GM18868 (cell line): ENCODE data around the gene CSNK2B.

Source experiments
- ATAC-seq: cut with Tn5 transposase; IDR thresholded peaks from one replicate; pipeline ENCODE4 v1.9.1; 2021; ENCODE audit warnings: mild to moderate bottlenecking, moderate library complexity; ENCODE audit not compliant: unreplicated experiment

The CSNK2B gene

DNA sequence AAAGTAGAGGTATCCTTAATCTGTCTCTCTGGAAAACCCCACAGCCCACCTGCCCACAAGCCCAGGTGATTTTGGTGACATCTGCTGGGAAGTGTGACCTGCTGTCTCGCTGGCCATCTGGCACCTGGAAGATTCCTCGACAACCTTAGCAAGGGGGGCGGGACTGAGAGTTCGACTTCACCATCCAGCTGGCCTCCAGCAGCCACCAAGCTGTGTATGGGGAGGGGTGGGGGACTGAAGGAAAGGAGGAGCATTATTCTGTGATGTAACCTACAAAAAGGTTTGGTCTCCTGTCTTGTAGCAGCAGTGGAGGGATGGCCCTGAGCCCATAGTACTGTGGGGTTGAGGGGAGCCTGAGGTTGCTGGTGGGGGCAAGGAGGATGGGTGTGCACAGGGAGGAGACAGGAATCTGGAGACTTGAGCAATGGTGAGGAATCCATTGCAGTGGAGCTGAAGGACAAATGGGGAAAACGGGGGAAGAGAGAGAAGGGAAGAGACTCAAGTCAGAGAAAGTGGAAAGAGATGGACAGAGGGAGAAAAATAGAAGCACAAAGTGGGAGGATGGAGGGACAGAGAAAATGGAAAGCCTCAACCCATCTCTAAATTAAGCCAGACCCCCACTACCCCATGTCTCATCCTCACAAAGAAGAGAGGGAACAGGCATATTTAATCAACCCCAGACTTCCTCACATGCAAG, 44.8 kb downstream of the CSNK2B start:
- no peak for ATAC-seq

DNA sequence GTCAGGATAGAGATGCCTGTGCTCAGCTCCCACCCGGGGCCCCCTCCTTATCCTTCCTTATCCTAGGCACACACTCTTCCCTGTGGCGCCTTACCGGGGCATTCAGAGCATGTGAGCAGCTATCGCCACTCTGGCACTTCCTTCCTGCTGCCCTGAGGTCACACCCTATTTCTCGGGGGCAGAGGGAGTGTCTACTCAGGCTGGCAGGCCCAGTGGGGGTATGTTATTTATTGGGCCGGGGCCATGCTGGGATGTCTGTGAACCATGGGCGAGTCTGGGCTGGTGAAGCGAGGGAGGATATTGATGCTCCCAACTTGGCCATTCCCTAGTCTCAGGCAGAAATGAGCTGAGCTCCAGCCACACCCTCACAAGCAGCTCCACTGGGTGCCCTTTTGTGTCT, 45.4 kb downstream of the CSNK2B start:
- ATAC-seq = no peak

DNA sequence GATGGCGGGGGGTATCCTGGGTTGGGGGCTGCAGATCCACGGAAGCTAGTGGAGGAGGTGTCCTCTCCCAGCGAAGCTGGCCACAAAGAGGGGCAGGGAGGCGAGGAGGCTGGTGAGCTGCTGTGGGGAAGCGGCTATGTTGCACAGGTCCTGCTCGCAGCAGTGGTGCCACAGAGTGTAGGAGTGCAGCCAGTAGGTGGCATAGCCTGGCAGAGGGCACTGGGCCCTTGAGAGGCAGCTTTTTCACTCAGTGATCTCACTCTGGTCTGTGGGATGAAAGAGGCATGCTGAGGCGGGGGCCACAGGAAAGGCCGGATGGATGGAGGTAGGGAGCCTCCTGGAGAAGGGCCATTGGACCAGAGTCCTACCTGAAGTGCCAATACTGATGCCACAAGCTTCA, 46.4 kb downstream of the CSNK2B start:
- no peak for ATAC-seq

DNA sequence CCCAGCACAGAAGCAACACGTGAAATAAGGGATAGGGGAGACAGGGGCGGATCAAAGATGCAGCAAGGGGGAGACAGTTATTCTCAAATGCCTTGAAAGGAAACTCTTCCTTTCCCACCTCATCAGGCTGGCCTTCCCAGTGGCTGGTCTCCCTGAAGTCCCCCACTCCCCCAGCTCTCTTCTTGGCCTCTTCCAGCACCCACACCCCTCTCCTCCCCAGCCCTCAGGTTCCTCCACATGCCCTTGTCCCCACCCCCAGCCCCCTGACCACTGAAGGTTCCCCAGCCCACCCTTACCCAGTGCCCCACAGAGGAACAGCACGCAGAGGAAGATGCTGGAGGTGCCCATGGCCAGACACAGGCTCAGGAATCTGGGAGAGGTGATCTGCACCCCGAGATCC, 47.6 kb downstream of the CSNK2B start:
- no peak for ATAC-seq

DNA sequence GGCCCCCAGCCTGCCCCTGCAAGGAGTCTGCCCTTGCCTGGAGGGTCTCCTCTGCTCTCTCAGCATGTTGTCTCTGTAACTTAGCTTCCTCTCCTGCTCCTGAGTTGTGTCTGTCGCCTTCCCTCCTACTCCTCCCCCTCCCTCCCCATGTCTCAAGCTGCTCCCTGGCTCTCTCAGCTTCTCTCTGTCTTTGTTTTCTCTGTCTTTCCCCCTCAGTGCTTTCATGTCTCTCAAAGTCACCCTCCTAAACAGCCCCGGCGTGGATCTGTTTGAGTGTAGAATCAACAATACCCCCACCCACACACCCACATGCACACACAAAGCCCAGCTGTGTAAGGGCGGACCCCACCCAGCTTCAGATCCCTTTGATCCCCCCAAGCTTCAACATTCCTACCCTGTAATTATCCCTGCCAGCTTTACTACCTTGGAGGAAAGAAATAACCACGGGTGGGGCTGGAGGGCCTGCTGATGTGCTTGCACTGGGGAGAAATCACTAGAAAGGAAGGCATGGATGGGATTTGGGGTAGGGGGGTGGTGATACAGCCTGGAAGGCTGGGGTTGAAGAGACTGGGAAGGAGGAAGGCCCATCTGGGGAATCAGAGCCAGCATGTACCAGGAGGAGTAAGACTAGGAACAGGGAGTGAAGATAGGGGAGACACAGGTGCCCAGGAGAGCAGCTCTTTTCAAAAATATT, 48.3 kb downstream of the CSNK2B start:
- ATAC-seq = no peak

DNA sequence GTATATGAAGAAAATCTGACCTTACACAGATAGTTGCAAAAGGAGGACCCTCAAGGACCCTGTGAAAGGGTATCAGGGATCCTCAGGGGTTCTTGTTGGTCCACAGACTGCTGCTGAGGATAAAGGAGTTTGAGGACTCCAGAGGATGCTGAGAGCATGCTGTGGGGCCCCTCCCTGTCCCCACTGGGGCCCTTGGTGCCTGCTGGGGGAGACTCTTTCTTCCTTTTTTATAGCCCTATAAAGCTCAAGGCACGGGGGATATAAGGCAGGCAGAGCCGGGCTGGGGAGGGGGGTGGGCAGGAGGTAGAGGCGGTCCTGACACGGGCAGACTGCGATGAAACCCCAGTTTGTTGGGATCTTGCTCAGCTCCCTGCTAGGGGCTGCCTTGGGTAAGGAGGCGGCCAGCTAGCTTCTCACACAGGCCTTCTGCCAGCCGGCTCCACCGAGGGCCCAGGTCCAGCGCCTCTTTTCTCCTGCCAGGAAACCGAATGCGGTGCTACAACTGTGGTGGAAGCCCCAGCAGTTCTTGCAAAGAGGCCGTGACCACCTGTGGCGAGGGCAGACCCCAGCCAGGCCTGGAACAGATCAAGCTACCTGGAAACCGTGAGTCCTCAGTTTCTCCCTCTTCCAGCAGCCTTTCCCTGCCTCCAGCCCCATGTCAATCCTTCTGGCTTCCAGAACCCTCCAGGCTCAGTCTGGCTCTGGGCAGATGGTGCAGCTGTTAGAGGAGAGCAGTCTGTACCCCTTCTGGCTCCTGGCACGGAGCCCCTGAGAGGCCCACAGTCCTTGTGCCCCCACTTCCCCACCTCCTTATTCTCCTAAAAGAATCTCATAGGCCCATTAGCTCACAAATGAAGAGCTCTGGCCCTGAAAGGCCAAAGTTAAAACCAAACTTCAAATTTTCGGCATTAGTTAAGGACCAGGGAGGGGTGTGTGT, 49.4 kb downstream of the CSNK2B start, which contains the start of gene LY6G6D:
LY6G6D (plus strand) TSS at position 327 of the 937 bp plus-strand sequence; CDS start at position 335, 8 bp downstream.
- no peak for ATAC-seq

DNA sequence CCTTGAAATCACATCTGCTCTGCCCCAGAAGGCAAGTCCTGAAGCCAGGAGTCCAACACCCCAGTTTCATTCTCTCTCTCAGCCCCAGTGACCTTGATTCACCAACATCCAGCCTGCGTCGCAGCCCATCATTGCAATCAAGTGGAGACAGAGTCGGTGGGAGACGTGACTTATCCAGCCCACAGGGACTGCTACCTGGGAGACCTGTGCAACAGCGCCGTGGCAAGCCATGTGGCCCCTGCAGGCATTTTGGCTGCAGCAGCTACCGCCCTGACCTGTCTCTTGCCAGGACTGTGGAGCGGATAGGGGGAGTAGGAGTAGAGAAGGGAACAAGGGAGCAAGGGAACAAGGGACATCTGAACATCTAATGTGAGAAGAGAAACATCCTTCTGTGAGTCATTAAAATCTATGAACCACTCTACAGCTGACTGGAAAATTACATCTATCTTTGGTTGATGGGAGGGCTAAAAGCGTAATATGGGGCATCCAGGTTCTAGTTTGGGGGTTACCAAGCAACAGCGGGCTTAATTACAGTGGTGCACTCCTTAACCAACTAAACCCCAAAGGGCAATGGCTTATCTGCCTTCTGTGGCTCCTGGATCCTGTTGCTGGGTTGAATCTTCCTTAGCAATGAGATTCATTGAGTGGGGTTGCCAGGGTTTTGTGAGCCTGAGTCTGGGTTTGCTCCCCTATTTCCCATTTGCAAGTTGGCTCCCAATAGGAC, 51.8 kb downstream of the CSNK2B start:
- no peak for ATAC-seq

DNA sequence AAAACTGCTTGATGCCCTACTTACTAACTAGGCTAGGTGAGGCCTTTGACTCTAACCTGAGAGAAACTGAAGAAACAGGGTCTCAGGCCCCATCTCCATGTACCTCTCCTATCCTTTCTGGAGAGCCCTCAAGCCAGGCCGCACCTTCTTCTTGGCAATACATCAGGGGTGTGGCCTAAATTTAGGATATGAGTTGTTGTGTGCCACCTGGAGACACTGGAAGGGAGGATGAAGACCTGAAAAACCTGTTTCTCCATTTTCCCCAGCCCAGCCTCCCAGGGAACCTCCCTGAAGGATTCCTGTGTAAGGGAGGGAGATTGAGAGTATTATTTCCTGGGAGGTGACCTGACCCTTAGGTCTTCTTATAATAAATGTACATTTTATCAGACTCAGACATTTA, 52.4 kb downstream of the CSNK2B start:
- no peak for ATAC-seq

DNA sequence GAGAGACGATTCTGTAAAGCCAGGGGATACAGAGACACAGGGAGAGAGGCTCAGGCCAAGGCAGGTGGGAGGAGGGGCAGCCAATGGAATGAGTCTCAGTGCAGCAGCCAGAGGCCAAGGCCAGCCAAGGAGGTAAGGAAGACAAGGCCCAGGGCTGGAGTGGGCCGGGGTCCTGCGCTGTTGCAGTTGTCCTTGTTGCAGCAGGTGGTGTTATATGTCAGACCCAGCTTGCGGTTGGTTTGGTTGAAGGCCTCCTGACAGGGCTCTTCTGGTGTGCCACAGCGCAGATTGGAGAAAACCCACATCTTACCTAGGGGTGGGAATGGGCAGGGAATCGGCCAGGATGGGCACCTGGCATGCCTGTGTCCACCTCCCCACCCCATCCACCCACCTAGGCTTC, 53.1 kb downstream of the CSNK2B start:
- no peak for ATAC-seq
